SKM-1 treated with dmso at 0.1 percent for 144 hours (cell line): ENCODE data around the gene APLP2.
"Not testable (repeated sequence)": the region's sequence is repeated elsewhere in the genome, so short reads cannot be mapped to it uniquely, and the experiment has no call there.

Experiments
- DNase-seq: peaks from one replicate; lab custom pipeline; 2025; ENCODE audit not compliant: unreplicated experiment; lab: John Stamatoyannopoulos, UW

Gene APLP2

DNA sequence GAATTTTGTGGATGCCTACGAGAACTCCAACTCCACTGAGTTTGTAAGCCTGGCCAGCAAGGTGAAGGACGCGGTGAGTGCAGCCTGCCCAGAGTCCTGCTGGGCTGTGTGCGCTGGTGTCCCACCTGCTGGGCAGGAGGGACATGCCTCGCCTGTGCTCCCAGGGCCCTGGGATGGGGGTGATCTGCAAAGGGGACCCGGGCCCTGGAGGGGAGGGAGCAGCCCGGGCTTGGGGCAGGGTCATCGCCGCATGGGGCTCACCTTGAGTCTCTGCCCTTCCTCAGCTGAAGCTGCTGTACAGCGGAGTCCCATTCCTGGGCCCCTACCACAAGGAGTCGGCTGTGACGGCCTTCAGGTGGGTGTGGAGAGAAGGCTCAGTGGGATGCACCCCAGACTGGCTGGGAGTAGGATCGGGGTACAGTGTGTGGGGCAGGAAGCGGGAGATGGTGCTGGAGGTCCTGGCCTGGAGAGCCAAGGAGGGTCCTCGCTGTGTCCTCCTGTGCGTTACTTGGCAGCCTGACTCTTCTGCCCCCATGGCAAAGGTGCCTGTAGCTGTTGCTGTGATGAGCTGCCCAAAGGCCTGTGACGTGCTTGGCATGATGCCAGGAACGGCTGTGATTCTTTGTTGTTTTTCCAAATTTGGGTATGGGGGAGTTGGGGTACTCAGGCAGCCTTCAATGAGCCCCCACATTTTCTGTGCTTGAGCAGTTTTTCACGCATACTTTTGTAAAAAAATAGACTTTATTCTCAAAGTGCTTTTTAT is 119.1 kb downstream of the APLP2 start:
- no peak for DNase-seq

DNA sequence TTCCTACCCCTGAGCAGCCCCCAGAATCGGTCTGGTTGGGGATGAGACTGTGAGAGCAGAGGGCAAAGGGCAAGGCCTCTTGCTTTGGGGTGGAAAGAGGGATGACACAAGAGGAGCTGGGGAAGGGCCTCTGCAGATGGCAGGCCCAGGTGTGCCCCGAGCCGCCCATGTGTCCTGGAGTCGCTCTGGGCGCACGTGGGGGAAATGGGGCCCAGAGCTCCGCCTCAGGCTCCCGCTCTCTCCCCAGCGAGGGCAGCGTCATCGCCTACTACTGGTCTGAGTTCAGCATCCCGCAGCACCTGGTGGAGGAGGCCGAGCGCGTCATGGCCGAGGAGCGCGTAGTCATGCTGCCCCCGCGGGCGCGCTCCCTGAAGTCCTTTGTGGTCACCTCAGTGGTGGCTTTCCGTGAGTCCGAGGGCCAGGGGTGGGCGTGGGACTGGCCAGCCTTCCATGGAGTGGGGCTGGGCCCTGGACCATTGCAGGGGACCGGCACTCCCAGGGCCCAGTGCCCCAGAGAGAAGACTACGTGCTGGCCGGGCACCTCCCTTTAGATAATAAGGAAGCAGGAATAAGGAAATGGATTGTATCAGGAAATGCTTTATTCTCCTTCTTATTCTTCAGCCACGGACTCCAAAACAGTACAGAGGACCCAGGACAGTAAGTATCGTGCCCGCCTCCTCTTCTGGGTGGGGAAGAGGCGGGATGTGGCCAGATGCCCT is 120.0 kb downstream of the APLP2 start:
- DNase-seq, result no peak

DNA sequence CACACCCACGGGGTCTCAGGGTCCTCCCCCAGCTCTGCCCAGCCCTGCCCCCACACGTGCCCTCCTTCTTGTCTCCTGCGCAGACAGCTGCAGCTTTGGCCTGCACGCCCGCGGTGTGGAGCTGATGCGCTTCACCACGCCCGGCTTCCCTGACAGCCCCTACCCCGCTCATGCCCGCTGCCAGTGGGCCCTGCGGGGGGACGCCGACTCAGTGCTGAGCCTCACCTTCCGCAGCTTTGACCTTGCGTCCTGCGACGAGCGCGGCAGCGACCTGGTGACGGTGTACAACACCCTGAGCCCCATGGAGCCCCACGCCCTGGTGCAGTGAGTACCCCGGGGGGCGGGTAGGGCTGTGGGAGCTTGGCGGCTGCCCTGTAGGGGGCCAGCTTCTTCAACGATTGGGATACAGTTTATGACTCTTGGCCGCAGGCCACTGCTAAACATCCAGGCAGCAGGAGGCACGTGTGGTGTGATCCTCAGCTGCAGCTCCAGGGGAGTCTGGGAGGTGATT is 120.7 kb downstream of the APLP2 start:
- no peak for DNase-seq

DNA sequence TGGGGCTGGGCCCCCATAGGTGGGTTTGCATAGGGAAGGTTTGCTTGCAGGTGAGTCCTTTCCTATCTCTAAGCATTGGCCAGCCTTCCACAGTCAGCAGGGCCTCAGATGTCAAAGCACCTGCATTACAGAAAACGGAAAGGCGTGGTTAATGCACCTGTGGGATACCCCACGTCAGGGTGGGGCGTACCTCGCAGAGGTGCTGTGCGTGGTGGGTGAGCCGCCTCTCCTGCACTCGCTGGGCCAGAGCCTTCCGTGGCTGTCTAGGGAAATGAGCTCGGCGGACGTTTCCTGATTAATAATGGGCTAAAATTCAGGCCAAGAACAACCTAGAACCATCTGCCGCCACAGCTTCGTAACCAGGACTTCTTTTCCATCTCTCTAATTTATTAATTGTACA is 122.2 kb downstream of the APLP2 start:
- DNase-seq, result no peak

DNA sequence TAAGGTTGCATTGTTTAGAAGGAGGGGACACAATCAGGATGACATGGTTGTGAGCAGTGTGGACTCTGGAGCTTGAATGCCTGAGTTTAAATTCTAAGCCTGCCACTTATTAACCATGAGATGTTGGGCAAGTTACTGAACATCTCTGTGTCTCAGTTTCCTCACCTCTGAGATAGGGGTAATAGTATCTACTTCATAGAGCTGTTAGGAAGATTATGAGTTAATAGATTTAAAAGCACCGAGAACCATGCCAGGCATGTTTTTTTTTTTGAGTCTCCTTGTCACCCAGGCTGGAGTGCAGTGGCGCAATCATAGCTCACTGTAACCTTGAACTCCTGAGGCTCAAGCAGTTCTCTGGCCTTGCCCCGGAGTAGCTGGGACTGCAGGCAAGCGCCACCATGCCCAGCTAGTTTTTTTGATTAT is 123.2 kb downstream of the APLP2 start:
- no peak for DNase-seq

DNA sequence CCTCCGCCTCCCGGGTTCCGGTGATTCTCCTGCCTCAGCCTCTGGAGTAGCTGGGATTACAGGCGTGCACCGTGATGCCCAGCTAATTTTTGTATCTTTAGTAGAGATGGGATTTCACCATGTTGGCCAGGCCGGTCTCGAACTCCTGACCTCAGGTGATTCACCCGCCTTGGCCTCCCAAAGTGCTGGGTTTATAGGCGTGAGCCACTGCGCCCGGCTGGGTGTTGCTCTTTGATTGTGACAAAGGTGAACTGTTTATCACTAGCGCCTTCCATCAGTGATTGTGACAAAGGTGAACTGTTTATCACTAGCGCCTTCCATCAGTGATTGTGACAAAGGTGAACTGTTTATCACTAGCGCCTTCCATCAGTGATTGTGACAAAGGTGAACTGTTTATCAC is 123.9 kb downstream of the APLP2 start:
- not testable (repeated sequence) for DNase-seq
